Activated B cell treated with CpG ODN at 0.5 μM for 24 hours (primary cell): ENCODE data around the gene TANGO6. TPM values are rescaled to one million over a fixed set of nuclear protein-coding genes. Genes with fewer than 3 reads are reported as not detected.

Experiments used
- ATAC-seq: fragments of 200-7000 bp; cut with Tn5 transposase; one replicate; pipeline ENCODE4 v1.10.0; 2021; ENCODE audit warnings: low read depth, mild to moderate bottlenecking, moderate library complexity
- CTCF ChIA-PET: fragments of 350-600 bp; sonication (Branson Sonifier 250); formaldehyde crosslinking; loops from one replicate; lab custom pipeline; 2021; ENCODE audit warnings: antibody characterized with exemption; lab: Charles Lee
- POLR2A ChIA-PET: fragments of 350-600 bp; sonication (Branson Sonifier 250); formaldehyde crosslinking; loops from one replicate; lab custom pipeline; 2021; ENCODE audit warnings: antibody characterized with exemption; lab: Charles Lee
- DNase-seq: peaks from one replicate; pipeline ENCODE4 v3.0.0; 2022
- H3K27ac Mint-ChIP-seq: one replicate; pipeline ENCODE4 v1.8.0; 2020; ENCODE audit warnings: mixed read lengths
- H3K27me3 Mint-ChIP-seq: one replicate; pipeline ENCODE4 v1.8.0; 2021; ENCODE audit warnings: mixed read lengths
- H3K36me3 Mint-ChIP-seq: one replicate; pipeline ENCODE4 v1.8.0; 2021; ENCODE audit warnings: low read depth, mixed read lengths
- H3K4me1 Mint-ChIP-seq: one replicate; pipeline ENCODE4 v1.8.0; 2021; ENCODE audit warnings: mixed read lengths
- H3K4me3 Mint-ChIP-seq: one replicate; pipeline ENCODE4 v1.8.0; 2020; ENCODE audit warnings: mild to moderate bottlenecking, mixed read lengths
- H3K9me3 Mint-ChIP-seq: one replicate; pipeline ENCODE4 v1.8.0; 2020; ENCODE audit warnings: mixed read lengths
- intact Hi-C: fragments of 100-400 bp; cut with micrococcal nuclease; formaldehyde crosslinking; loops from one replicate; pipeline ENCODE4 v1.15.1; 2024
- total RNA-seq: library from RNA; stranded (reverse); gene quantifications from 2 replicates; pipeline ENCODE4 v1.2.3, GENCODE V29; 2022
- TF ChIP-seq, protein P1 (sequence below): fragments of 200-600 bp; IDR thresholded peaks from one replicate; pipeline ENCODE4 v1.8.0; 2022; ENCODE audit warnings: antibody characterized with exemption, mild to moderate bottlenecking

Gene TANGO6
- total RNA-seq, 1 donor from 2014 or later, result 39.4 TPM

DNA sequence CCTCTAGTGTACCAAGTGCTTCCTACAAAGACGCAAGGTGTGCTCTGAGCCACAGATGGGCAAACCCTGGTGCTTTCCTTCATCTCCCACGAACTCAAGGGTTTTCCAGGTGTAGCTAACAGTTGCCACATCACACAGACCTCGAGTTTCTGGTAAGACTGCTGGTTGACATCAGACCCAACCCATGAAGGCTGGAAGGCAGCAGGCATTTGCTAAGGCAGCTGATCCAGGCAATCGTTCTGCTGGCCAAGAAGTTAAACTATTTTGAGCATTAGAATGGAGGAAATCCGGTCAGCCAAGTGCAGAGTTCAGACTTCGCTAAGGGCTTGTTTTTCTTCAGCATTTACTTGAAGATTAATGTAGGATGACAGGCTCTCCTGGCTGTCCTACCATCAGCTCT lies 273.6 kb downstream of the TANGO6 start:
- no peaks in the 10 kb centered on the region for H3K27me3 Mint-ChIP-seq
- ChIA-PET CTCF (no interaction called here), POLR2A (no interaction called here)
- H3K36me3 Mint-ChIP-seq, result peaks cover 63% of the 10 kb centered on the region
- intact Hi-C loops, result no loop called here
- no peak for DNase-seq
- no peak for ATAC-seq
- TF ChIP-seq, protein P1, sequence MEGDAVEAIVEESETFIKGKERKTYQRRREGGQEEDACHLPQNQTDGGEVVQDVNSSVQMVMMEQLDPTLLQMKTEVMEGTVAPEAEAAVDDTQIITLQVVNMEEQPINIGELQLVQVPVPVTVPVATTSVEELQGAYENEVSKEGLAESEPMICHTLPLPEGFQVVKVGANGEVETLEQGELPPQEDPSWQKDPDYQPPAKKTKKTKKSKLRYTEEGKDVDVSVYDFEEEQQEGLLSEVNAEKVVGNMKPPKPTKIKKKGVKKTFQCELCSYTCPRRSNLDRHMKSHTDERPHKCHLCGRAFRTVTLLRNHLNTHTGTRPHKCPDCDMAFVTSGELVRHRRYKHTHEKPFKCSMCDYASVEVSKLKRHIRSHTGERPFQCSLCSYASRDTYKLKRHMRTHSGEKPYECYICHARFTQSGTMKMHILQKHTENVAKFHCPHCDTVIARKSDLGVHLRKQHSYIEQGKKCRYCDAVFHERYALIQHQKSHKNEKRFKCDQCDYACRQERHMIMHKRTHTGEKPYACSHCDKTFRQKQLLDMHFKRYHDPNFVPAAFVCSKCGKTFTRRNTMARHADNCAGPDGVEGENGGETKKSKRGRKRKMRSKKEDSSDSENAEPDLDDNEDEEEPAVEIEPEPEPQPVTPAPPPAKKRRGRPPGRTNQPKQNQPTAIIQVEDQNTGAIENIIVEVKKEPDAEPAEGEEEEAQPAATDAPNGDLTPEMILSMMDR, result no peak
- no peak overlapping the region for H3K4me3 Mint-ChIP-seq
- H3K9me3 Mint-ChIP-seq, result no peaks in the 10 kb centered on the region
- no peaks in the 10 kb centered on the region for H3K4me1 Mint-ChIP-seq
- H3K27ac Mint-ChIP-seq, result no peak overlapping the region

- ATAC-seq (no peak), DNase-seq (no peak)
- Mint-ChIP-seq H3K27me3 (no peaks in the 10 kb centered on the region), H3K27ac (no peak overlapping the region), H3K36me3 (peaks cover 63% of the 10 kb centered on the region), H3K9me3 (no peaks in the 10 kb centered on the region), H3K4me1 (no peaks in the 10 kb centered on the region), H3K4me3 (no peak overlapping the region)
- ChIA-PET POLR2A (no interaction called here), CTCF (interaction anchor here (0.9 kb wide), 1 partner anchor 598 kb away, joined by 3 read pairs; no protein-coding TSS in a partner anchor)
- TF ChIP-seq, protein P1, result no peak
- intact Hi-C loops, result no loop called here
Observed at GRCh38 chr16:69118468-69118867, 275.1 kb downstream of the TANGO6 start.

DNA sequence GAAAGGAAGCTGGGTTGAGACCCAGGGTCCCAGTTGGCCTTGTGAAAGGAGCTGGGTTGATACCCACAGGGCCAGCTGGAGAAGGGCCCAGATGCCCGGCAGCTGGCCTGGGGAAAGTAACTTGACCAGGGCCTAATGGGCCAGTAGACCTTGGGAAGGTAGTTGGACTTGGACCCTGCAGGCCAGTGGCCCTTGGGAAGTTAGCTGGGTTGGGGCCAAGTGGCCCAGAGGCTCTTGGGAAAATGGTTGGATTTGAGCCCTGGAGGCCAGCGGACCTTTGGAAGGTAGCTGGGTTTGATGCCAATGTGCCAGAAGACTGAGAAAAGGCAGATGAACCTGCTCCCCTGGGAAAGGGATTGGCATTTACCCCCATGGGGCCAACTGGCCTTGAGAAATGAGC lies 275.7 kb downstream of the TANGO6 start:
- Mint-ChIP-seq H3K4me3 (no peak overlapping the region), H3K4me1 (no peaks in the 10 kb centered on the region), H3K27me3 (no peaks in the 10 kb centered on the region), H3K36me3 (peaks cover 58% of the 10 kb centered on the region), H3K27ac (no peak overlapping the region), H3K9me3 (no peaks in the 10 kb centered on the region)
- TF ChIP-seq, protein P1, result no peak
- POLR2A ChIA-PET, result no interaction called here
- CTCF ChIA-PET, result interaction anchor here (0.9 kb wide), 1 partner anchor 598 kb away, joined by 3 read pairs; no protein-coding TSS in a partner anchor
- intact Hi-C loops, result no loop called here
- ATAC-seq, result no peak
- no peak for DNase-seq

GRCh38 chr16:69119536-69119935 lies 276.2 kb downstream of the TANGO6 start:
- intact Hi-C loops, result no loop called here
- Mint-ChIP-seq H3K4me1 (peaks cover 2% of the 10 kb centered on the region), H3K4me3 (no peak overlapping the region), H3K9me3 (no peaks in the 10 kb centered on the region), H3K27me3 (no peaks in the 10 kb centered on the region), H3K36me3 (peaks cover 54% of the 10 kb centered on the region), H3K27ac (no peak overlapping the region)
- no peak for DNase-seq
- TF ChIP-seq, protein P1, result no peak
- POLR2A ChIA-PET, result no interaction called here
- CTCF ChIA-PET, result no interaction called here
- ATAC-seq, result no peak

DNA sequence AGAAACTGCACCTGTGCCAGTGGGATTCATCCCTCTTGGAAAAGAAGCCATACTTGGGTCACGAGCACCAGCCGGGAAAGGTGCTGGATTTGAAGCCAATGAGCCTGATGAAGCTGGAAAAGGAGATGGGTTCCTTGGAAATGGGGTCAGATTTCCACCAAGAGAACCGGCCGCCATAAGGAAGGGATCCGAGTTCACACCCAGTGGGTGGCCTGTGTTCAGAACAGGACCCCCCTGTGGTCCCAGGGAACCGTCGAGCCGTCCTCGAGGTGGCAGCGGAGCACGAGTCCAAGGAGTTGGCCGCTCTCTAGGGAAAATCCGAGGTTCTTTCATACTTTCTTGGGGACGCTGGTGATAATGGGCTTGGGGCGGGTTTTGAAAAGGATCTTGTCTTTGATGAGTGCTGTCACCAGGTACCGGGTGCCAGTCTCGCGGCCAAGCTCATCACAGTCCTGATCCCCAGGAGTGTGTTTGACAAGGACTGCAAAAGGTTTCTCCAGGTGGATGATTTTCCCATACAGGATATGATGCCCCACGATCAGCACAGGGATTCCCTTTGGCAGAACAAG lies 276.8 kb downstream of the TANGO6 start:
- CTCF ChIA-PET, result interaction anchor here (0.8 to 1.5 kb wide), 2 partner anchors 8 to 591 kb away, joined by 3 to 4 read pairs; no protein-coding TSS in a partner anchor
- Mint-ChIP-seq H3K27me3 (no peaks in the 10 kb centered on the region), H3K36me3 (peaks cover 48% of the 10 kb centered on the region), H3K27ac (no peak overlapping the region), H3K4me1 (peaks cover 2% of the 10 kb centered on the region), H3K9me3 (no peaks in the 10 kb centered on the region), H3K4me3 (no peak overlapping the region)
- POLR2A ChIA-PET, result interaction anchor here (0.6 kb wide), 1 partner anchor 600 kb away, joined by 3 read pairs; no protein-coding TSS in a partner anchor
- DNase-seq (no peak), ATAC-seq (no peak)
- intact Hi-C loops, result no loop called here
- TF ChIP-seq, protein P1, result no peak
